ENCODE results near the gene CARD10.
"Not testable (repeated sequence)": the region's sequence is repeated elsewhere in the genome, so short reads cannot be mapped to it uniquely, and the experiment has no call there.

The CARD10 gene

DNA sequence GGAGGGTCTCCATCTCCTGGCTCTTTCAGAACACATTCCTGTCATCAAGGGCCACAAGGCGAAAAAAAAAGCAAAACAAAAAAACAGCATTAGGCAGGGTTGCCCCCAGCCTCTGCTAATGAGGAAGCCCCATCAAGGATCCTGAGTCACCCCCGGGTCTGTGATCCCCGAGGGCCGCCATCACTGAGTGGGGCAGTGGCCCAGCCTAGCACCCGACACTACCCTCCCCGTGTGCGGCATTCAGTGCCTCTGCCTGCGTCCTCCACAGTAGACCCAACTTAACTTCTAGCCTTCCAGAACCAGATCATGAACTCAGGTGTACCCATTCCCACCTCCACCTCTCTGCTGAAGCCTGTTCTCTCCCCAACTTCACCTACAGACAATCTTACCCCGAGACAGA is 34.5 kb upstream of the CARD10 start:
- no peak for DNase-seq (ENCODE audit: low read depth)
- TF ChIP-seq, protein P1, sequence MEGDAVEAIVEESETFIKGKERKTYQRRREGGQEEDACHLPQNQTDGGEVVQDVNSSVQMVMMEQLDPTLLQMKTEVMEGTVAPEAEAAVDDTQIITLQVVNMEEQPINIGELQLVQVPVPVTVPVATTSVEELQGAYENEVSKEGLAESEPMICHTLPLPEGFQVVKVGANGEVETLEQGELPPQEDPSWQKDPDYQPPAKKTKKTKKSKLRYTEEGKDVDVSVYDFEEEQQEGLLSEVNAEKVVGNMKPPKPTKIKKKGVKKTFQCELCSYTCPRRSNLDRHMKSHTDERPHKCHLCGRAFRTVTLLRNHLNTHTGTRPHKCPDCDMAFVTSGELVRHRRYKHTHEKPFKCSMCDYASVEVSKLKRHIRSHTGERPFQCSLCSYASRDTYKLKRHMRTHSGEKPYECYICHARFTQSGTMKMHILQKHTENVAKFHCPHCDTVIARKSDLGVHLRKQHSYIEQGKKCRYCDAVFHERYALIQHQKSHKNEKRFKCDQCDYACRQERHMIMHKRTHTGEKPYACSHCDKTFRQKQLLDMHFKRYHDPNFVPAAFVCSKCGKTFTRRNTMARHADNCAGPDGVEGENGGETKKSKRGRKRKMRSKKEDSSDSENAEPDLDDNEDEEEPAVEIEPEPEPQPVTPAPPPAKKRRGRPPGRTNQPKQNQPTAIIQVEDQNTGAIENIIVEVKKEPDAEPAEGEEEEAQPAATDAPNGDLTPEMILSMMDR (IDR thresholded peaks at IDR 0.05; ENCODE audit: control insufficient read depth, insufficient read depth, low read depth, low read length, missing control alignments), result no peak
- no peak overlapping the region for H3K4me3 ChIP-seq (ENCODE audit: control insufficient read depth, low read depth, low read length)

DNA sequence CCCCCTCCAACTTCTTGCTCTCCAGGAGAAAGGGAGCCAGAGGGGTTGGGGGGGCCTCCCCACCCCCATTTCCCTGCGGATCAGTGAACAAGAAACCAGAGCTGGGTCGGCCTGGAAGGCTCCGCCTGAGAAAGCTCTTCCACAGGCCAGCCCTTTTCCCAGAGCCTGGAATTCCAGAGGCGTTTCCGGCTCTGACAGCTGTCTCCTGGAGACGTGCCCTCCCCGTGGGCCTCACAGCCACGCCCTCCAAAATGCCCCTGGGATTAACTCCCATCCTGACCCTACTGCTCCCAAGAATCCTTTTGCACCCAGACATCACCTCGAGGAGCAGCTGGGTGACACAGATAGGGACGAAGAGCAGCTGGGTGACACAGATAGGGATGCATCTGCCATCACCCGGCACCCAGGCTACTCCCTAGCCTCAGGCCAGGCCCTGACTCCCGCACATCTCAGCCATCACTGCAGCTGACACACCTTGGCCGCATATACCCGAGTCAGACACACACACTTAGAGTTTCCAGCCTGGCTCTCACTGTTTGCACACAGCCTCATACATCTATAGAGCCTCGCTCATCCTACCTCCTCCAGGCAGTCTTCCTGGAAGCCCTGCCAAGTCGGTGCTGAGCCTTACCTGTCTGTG is 33.4 kb upstream of the CARD10 start:
- TF ChIP-seq, protein P1 (IDR thresholded peaks at IDR 0.05; ENCODE audit: control insufficient read depth, insufficient read depth, low read depth, low read length, missing control alignments), result no peak
- no peak for DNase-seq (ENCODE audit: low read depth)
- H3K4me3 ChIP-seq (ENCODE audit: control insufficient read depth, low read depth, low read length), result no peak overlapping the region

DNA sequence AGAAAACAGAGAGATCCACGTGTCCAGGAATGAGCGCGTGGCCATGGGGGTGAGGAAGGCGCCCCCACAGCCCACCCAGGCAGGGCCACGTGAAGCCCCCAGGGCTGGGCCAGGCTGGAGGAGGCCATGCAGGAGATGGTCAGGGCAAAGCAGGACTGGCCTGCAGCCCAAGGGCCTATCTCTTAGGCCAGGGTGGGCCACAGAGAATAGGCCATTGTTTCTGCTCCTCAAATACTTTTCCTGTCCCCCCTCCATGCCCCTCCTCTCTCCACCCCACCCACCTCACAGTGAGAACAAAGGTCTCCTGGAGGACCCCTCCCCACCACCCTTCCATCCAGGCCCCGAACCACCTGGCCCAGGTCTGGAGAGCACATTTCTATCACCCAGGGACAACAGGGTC is 32.8 kb upstream of the CARD10 start:
- DNase-seq (ENCODE audit: low read depth), result no peak

DNA sequence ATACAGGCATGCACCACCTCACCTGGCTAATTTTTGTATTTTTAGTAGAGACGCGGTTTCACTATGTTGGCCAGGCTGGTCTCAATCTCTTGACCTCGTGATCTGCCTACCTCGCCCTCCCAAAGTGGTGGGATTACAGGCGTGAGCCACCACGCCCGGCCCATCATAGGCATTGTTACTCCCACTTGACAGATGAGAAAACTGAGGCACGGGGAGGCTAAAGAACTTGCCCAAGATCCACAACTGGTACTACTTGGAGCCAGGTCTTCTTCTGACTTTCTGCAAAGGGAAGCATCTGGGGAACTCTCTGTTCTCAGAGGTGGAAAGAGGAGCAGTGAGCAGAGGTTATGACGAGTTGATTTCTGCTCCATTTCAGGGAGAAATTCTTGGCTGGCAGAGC is 31.7 kb upstream of the CARD10 start:
- not testable (repeated sequence) for H3K4me3 ChIP-seq (ENCODE audit: control insufficient read depth, low read depth, low read length); DNase-seq (ENCODE audit: low read depth)

More for the DNA sequence above, 32.8 kb upstream of the CARD10 start:
- TF ChIP-seq, protein P1 (IDR thresholded peaks at IDR 0.05; ENCODE audit: control insufficient read depth, insufficient read depth, low read depth, low read length, missing control alignments), result no peak
- no peak overlapping the region for H3K4me3 ChIP-seq (ENCODE audit: control insufficient read depth, low read depth, low read length)

DNA sequence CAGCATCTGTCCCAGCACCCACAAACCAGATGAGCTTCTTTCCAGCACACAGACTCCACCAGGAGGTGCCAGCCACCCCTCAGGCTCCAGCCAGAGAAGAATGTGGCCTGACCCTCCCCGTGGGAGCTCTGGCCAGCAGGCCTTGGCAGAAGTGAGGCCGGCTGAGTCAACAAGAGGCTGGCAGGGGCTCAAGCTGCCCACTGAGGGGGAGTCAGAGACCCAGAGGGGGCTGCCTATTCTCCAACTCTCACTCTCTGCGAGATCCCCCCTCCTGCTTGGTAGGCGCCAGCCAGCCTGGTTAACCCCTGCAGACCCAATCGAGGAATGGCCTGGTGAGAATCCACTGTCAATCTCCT is 30.5 kb upstream of the CARD10 start:
- no peak for DNase-seq (ENCODE audit: low read depth)
- no peak overlapping the region for H3K4me3 ChIP-seq (ENCODE audit: control insufficient read depth, low read depth, low read length)
- TF ChIP-seq, protein P1 (IDR thresholded peaks at IDR 0.05; ENCODE audit: control insufficient read depth, insufficient read depth, low read depth, low read length, missing control alignments), result peak; percentile 57

DNA sequence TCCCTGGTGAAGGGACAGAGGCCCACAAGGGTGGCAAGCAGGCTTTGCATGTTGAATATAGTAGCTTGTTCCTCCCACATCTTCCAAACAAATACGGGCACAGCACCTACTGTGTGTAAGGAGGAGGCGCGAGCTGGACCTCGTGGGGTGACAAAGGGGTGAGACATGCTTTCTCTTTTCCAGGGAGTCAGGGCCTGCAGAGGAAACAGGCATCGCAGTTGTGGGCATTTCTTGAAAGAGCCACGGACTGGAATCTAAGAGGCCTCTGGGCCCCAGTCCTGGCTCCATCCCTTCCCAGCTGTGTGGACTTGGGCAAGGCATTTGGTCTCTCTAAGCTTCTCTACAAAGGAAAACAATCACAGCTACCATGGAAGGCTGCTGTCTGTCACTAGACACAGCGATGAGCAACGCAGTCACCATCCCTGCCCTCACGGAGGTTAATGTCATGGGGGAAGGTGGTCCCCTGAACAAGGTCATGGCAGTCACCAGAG is 28.1 kb upstream of the CARD10 start:
- DNase-seq (ENCODE audit: low read depth), result no peak
- TF ChIP-seq, protein P1 (IDR thresholded peaks at IDR 0.05; ENCODE audit: control insufficient read depth, insufficient read depth, low read depth, low read length, missing control alignments), result no peak
- H3K4me3 ChIP-seq (ENCODE audit: control insufficient read depth, low read depth, low read length), result no peak overlapping the region

DNA sequence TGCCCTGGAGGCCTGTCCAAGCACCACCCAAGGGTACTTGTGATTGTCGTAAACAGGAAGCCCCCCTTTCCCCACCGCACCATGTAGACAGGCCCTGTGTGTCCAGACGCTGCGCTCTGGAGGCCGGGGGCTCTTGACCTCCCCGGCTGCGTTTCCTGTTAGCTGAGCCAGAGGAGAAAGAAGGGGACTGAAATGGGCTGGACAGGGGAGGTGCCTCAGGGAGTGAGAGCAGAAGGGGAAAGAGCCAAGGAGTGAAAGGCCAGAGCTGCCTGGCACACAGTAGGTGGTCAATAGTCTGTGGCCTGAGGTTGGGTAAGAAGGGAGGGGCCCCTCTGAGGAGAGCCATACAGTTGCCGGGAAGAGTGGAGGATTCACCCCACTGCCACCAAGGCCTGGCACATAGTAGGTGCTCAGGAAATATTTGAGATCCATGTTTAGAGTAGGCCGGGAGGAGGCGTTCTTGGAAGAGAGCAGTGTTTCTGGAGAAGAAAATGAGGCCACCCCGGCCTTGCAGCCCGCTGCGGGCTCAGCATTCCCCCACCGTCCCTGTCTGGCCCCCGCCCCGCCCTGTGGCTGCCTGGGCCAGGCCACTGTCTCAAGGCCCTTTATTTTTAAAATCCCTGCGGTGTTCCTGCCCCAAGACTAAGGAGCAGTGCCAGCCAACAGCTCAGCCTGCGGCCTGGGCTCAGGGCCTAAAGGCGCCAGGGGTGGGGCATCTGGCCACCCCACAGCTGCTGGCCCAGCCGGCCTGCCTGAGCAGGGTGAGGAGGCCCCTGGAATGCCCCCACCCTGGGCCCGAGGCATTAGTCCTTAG is 27.4 kb upstream of the CARD10 start:
- TF ChIP-seq, protein P1 (IDR thresholded peaks at IDR 0.05; ENCODE audit: control insufficient read depth, insufficient read depth, low read depth, low read length, missing control alignments), result peak; percentile 24
- H3K4me3 ChIP-seq (ENCODE audit: control insufficient read depth, low read depth, low read length), result no peak overlapping the region
- no peak for DNase-seq (ENCODE audit: low read depth)
